ENCODE measurements around the gene KRTAP2-3. TPM values are rescaled to one million over a fixed set of nuclear protein-coding genes. Genes with fewer than 3 reads are reported as not detected.
"Not testable (repeated sequence)": the region's sequence is repeated elsewhere in the genome, so short reads cannot be mapped to it uniquely, and the experiment has no call there.

The KRTAP2-3 gene
- total RNA-seq, 4 donors from 2014 or later: 0.64 to 10.8 TPM; not detected in 2

GRCh38 chr17:41101586-41102259, 41.8 kb upstream of the KRTAP2-3 start, which contains the start of gene KRTAP4-16:
KRTAP4-16 (minus strand) TSS chr17:41102209; CDS start chr17:41102209, 0 bp downstream.
- no peak for DNase-seq (ENCODE audit: low spot score in 2 of 2)
- 82% methylated on average over 9 of the region's 10 CpGs for WGBS
- H3K27me3 ChIP-seq: peaks cover 3% of the 10 kb centered on the region
- TF ChIP-seq POLR2A (IDR thresholded peaks at IDR 0.05) (no peak), EP300 (IDR thresholded peaks at IDR 0.05) (no peak), POLR2AphosphoS5 (IDR thresholded peaks at IDR 0.05) (no peak)
- TF ChIP-seq, protein P1, sequence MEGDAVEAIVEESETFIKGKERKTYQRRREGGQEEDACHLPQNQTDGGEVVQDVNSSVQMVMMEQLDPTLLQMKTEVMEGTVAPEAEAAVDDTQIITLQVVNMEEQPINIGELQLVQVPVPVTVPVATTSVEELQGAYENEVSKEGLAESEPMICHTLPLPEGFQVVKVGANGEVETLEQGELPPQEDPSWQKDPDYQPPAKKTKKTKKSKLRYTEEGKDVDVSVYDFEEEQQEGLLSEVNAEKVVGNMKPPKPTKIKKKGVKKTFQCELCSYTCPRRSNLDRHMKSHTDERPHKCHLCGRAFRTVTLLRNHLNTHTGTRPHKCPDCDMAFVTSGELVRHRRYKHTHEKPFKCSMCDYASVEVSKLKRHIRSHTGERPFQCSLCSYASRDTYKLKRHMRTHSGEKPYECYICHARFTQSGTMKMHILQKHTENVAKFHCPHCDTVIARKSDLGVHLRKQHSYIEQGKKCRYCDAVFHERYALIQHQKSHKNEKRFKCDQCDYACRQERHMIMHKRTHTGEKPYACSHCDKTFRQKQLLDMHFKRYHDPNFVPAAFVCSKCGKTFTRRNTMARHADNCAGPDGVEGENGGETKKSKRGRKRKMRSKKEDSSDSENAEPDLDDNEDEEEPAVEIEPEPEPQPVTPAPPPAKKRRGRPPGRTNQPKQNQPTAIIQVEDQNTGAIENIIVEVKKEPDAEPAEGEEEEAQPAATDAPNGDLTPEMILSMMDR (IDR thresholded peaks at IDR 0.05): no peak
- H3K9me3 ChIP-seq: no peaks in the 10 kb centered on the region
- H3K27ac ChIP-seq: no peak within 1 kb of the TSS
- no peak within 1 kb of the TSS for H3K4me3 ChIP-seq
- H3K4me1 ChIP-seq: no peaks in the 10 kb centered on the region
- no peaks in the 10 kb centered on the region for H3K36me3 ChIP-seq

GRCh38 chr17:41099682-41100480, 40.0 kb upstream of the KRTAP2-3 start:
- H3K4me3 ChIP-seq; H3K36me3 ChIP-seq; H3K27ac ChIP-seq; DNase-seq (ENCODE audit: low spot score in 2 of 2); H3K27me3 ChIP-seq; H3K4me1 ChIP-seq; H3K9me3 ChIP-seq: not testable (repeated sequence)
- 48% methylated on average over 7 of the region's 7 CpGs for WGBS

GRCh38 chr17:41098481-41098880, 38.6 kb upstream of the KRTAP2-3 start:
- TF ChIP-seq POLR2AphosphoS5 (IDR thresholded peaks at IDR 0.05) (no peak), EP300 (IDR thresholded peaks at IDR 0.05) (no peak), POLR2A (IDR thresholded peaks at IDR 0.05) (no peak)
- TF ChIP-seq, protein P1 (IDR thresholded peaks at IDR 0.05): no peak
- Histone ChIP-seq H3K9me3 (no peaks in the 10 kb centered on the region), H3K4me1 (no peaks in the 10 kb centered on the region), H3K36me3 (no peaks in the 10 kb centered on the region), H3K27ac (no peak overlapping the region), H3K27me3 (peaks cover 6% of the 10 kb centered on the region), H3K4me3 (no peak overlapping the region)
- no peak for DNase-seq (ENCODE audit: low spot score in 2 of 2)
- WGBS: 53% methylated on average over 6 of the region's 6 CpGs

DNA sequence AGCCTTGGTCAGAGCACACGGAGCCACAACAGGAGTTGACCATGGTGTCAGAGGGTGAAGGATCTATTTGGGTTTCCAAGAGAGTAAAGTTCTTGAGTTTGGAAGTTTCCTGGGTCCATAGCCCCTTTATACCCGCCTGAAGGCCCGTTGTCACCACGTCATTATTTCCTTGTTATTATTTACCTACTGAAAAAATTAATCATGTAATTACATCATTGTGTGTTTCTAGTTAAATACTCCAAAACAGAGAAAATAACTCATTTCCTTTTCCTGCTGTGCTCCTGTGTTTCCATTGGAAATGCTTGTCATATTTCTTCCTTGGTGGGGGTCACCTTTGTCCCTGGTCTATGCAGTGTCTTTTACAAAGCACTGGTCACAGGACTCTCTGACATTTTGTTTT, 38.1 kb upstream of the KRTAP2-3 start, which contains the start of gene KRTAP4-8:
TSS of gene KRTAP4-8 (minus strand) at position 101 of the 400 bp plus-strand sequence. CDS start at position 43, 58 bp downstream.
- Histone ChIP-seq H3K27me3 (peaks cover 6% of the 10 kb centered on the region), H3K36me3 (no peaks in the 10 kb centered on the region), H3K4me1 (no peaks in the 10 kb centered on the region), H3K4me3 (no peak within 1 kb of the TSS), H3K9me3 (no peaks in the 10 kb centered on the region), H3K27ac (no peak within 1 kb of the TSS)
- TF ChIP-seq POLR2AphosphoS5 (IDR thresholded peaks at IDR 0.05): no peak
- no peak for TF ChIP-seq EP300 (IDR thresholded peaks at IDR 0.05)
- TF ChIP-seq POLR2A (IDR thresholded peaks at IDR 0.05): no peak
- TF ChIP-seq, protein P1 (IDR thresholded peaks at IDR 0.05): no peak
- no peak for DNase-seq (ENCODE audit: low spot score in 2 of 2)
- 55% methylated on average over 4 of the region's 4 CpGs for WGBS

GRCh38 chr17:41096055-41096454, 36.1 kb upstream of the KRTAP2-3 start:
- WGBS: 66% methylated on average over 7 of the region's 7 CpGs
- Histone ChIP-seq H3K4me1 (no peaks in the 10 kb centered on the region), H3K9me3 (no peaks in the 10 kb centered on the region), H3K4me3 (no peak overlapping the region), H3K27me3 (peaks cover 6% of the 10 kb centered on the region), H3K36me3 (no peaks in the 10 kb centered on the region), H3K27ac (no peak overlapping the region)
- DNase-seq (ENCODE audit: low spot score in 2 of 2): no peak
- TF ChIP-seq POLR2AphosphoS5 (IDR thresholded peaks at IDR 0.05) (no peak), POLR2A (IDR thresholded peaks at IDR 0.05) (no peak), EP300 (IDR thresholded peaks at IDR 0.05) (no peak)
- TF ChIP-seq, protein P1 (IDR thresholded peaks at IDR 0.05): no peak

DNA sequence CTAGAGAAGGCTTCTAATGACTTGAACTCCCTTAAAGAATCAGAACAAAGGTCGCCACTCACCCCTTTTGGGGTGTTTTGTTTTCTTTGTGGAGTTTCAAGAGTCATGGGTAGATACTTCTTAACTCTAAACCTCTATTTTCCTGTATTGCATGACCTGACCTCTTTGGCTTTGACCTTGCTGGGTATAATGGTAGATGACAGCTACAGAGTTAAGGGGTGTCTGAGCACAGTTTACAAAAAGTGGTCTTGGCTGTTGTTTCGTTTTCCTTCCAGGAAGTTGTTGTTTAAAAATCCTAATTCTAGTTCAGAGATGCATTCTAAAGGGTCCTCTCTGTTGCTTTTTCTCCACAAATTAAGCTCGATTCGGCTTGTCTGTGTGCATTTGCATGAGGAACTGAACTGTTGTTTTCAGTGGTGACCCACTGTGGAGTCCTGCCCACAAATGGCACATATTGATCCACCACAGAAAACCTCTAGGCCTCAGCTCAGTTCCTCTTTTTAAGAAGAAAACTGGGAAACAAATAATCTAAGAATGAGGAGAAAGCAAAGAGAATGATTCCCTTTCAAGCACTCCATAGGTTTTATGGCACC, 28.9 kb upstream of the KRTAP2-3 start:
- not testable (repeated sequence) for H3K27me3 ChIP-seq; H3K36me3 ChIP-seq; H3K4me1 ChIP-seq; DNase-seq (ENCODE audit: low spot score in 2 of 2); H3K27ac ChIP-seq; H3K4me3 ChIP-seq; H3K9me3 ChIP-seq
- 65% methylated on average over 4 of the region's 4 CpGs for WGBS

- H3K36me3 ChIP-seq; H3K4me1 ChIP-seq; H3K9me3 ChIP-seq; H3K27ac ChIP-seq; H3K4me3 ChIP-seq; H3K27me3 ChIP-seq; DNase-seq (ENCODE audit: low spot score in 2 of 2): not testable (repeated sequence)
- WGBS: 84% methylated on average over 2 of the region's 14 CpGs
These were observed 24.4 kb upstream of the KRTAP2-3 start, which contains the start of gene KRTAP4-7 for GRCh38 chr17:41084100-41084856. KRTAP4-7 (plus strand) TSS chr17:41084150; CDS start chr17:41084207, 57 bp downstream.

DNA sequence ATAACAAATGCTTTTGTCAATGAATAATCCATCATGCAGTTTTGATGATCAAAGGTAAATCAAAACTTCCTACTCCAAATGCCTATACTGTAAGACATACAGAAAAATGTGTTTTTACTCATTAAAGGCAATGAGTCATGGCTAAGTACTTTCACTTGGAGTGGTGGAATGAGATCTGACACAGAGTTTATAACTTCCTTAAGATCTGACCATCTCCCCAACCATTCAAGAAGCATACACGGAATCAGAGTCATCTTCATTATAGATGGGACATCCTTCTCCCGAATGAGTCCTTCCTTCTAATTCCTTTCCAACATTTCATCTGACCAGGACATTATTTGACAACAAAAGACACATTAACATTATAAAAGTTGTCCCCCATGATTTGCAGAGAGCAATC, 23.5 kb upstream of the KRTAP2-3 start:
- not testable (repeated sequence) for H3K27me3 ChIP-seq; H3K27ac ChIP-seq; H3K36me3 ChIP-seq; H3K9me3 ChIP-seq; H3K4me1 ChIP-seq; DNase-seq (ENCODE audit: low spot score in 2 of 2); H3K4me3 ChIP-seq
- WGBS: 50% methylated on average over 2 of the region's 2 CpGs
